ENCODE measurements around the gene ZFYVE1.
"Not testable (repeated sequence)": the region's sequence is repeated elsewhere in the genome, so short reads cannot be mapped to it uniquely, and the experiment has no call there.

The ZFYVE1 gene

GRCh38 chr14:73003681-73004080 lies 23.2 kb downstream of the ZFYVE1 start:
- DNase-seq: no peak

- no peak for DNase-seq
These were observed 26.8 kb downstream of the ZFYVE1 start for GRCh38 chr14:73000073-73000472.

DNA sequence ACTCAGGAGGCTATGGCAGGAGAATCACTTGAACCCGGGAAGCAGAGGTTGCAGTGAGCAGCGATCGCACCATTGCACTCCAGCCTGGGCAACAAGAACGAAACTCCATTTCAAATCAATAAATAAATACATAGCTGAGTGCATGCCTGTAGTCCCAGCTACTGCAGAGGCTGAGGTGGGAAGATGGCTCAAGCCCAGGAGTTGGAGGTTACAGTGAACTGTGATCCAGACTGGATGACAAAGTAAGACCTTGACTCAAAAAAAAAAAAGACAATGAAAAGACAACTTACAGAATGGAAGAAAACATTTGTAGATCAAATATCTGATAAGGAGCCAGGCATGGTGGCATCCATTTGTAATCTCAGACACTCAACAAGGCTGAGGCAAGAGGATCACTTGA lies 27.6 kb downstream of the ZFYVE1 start:
- DNase-seq: no peak

GRCh38 chr14:72998252-72998903 lies 28.5 kb downstream of the ZFYVE1 start:
- no peak for DNase-seq

GRCh38 chr14:72996916-72997315 lies 30.0 kb downstream of the ZFYVE1 start:
- DNase-seq: no peak

GRCh38 chr14:72990171-72990570 lies 36.7 kb downstream of the ZFYVE1 start:
- no peak for DNase-seq

- DNase-seq: no peak
These were observed 40.0 kb downstream of the ZFYVE1 start for GRCh38 chr14:72986857-72987256.

DNA sequence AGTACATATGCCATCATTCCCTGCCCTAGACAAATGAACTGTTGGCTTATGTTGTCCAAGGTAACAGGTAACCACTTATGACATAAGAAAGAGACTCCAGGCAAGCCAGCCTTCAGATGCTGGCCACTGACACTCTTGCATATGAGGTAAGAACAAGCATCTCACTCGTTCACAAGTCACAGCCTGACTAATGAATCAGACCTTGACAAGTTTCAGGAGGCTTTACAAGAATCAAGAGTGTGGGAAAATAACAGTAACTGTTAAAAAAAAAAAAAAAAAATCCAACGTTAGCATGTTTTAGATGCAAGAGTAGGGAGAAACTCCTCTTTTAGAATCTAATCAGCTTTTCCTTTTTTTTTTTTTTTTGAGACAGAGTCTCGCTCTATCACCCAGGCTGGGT lies 40.7 kb downstream of the ZFYVE1 start:
- no peak for DNase-seq

DNA sequence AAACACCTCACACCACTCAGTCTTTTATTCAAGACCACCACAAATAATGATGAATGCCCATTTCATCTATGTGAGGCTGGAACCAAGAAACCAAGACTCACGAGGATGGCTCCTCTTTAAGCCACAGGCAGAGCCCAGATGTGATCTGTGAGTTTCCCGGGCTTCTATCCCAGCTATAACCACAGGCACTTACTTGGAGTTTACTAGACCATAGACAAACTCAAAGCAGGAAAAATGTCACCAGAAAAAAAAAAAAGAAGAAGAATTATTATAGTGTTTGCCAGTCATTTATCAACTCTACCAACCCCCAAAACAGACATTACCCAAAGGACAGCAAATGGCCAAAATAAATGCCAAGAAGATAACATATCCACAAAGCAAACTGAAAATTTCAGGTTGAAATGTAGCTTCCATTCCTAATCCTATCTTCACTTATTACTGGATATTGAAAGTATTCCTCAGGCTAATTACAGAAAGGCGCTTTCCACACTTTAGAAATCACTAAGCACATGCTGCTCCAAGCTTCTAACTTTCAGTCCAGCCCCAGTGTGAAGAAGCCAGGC lies 44.7 kb downstream of the ZFYVE1 start:
- no peak for DNase-seq

GRCh38 chr14:72980863-72981262 lies 46.0 kb downstream of the ZFYVE1 start:
- no peak for DNase-seq

DNA sequence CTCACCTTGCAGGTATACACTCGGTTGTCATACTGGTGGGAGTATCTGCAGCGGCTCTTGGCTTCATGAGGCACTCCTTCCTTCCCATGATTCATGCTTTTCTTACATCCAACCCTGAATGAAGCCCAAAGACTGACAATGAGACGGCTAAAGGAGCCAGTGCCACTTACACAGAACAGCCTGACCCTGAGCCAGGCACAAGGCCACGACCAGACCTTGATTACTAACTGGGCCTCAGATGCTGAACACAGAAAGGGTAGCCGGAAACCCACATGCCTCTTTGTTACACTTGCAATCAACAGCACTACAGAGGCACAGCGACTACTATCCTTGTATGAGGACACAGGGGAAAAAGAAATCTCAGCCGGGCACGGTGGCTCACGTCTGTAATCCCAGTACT lies 48.0 kb downstream of the ZFYVE1 start:
- no peak for DNase-seq

DNA sequence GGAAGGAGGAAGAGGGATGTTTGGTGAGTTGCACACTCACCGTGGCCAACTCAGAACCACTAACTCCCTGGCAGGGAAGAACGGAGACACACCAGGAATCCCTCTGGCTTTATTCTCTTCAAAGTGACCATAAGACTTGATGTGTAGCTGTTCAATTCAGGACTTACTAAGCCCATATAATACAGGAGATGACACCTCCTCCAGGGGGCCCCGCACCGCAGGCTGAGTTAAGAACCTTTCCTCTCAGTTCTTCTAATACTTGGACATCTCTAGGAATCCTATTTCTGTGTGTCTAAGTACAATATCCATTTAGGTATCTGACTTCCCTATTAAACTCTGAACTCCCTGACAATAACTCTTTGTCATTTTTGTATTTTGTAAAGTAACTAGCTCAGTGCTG lies 51.1 kb downstream of the ZFYVE1 start:
- DNase-seq: no peak

DNA sequence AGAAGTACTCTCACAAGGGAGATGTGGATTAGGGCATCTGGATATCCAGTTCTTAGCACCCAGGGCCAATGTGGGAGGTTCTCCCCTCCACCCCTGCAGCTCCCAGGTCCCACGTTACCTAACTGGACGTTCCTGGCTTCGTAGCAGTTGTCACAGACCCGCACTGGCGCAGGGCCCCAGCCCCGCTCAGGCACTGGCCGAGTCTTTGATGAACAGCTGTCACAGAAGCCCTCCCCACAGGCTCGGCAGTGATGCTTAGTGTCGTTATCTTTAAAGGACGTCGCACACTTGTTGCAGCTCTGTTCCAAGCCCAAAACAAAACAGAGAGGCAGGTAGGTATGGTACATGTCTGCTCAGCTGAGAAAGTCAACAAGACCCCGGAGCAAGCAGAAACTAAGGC lies 52.2 kb downstream of the ZFYVE1 start:
- DNase-seq: no peak

DNA sequence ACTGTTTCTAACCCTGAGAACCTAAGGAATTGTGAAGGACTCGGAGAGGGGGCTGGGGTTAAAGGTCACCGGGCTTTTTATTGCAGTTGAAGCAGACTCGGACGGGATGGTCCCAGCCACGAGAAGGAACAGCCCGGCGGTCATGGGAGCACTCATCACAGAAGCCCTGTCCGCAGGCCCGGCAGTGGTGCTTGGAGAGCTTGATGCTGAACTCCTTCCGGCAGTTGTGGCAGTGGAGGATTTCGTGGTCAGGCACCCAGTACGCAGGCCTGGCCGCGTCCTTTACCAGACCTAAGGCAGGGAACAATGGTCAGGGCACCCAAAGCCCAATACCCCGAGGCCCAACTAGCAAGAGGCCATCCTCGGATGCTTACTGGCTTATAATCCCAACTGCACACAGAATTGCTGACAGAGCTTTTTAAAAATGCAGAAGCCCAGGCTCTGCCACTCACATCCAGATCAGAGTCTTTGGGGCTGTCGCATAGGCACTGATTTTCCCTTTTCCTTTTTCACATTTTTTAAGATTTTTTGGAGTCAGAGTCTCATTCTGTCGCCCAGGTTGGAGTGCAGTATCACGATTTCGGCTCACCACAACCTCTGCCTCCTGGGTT lies 56.0 kb downstream of the ZFYVE1 start:
- DNase-seq: no peak

DNA sequence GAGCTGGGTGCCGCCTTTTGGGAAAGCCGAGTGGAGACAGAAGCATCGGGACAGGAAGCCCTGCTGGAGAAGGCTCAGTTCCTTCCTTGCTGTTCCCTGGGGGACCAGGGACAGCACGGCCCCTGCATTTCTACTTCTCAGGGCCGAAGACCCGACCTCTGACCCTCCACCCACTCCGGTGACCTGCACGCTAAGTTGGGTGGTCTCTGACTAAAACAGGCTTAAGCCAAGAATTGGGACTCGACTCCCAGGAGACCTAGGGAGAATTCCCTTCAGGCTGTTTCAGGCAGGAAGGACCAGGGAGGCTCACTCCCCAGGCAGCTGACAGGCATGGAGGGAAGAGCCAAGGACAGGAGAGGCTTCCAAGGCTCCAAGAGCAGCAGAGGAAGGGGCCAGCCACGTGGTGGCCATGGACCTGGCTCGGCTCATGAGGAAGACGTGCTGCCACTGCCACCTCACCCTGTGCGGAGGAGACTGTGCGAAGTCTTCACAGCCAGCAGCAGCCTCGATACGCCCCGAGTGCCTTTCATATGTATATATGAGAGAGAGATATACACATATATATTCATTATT lies 56.8 kb downstream of the ZFYVE1 start:
- DNase-seq: no peak

DNA sequence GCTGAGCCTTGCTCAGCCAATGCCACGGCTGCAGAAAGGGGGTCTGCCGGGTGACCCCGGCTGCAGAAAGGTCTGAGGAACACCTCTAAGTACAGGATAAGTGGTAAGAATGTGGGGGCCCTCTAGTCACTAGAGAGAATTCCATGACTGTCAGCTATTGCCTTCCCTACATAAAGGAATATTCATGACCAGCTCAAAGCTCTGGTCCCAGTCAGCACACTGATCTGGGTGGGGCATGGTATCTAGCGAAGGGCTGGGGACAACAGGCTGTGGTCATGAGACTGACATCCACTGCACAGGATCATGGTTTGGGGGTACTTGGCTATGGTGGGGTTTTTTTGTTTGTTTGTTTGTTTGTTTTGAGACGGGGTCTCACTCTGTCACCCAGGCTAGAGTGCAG lies 58.6 kb downstream of the ZFYVE1 start:
- no peak for DNase-seq

DNA sequence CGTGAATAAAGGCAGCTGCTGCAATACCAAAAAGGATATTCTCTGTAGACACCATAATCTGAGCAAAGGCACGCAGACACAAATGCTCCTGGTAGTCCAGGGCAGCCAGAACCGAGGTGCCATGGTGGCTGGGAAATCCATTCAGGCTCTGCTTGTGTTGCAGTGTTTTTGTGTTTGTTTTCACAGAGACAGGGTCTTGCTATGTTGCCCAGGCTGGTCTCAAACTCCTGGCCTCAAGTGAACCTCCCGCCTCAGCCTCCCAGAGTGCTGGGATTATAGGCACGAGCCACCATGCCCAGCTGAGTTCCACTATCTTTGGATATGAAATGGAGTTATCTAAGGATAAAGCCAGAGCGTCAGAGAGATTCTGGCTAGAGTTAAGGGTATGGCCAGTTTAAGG lies 60.9 kb downstream of the ZFYVE1 start:
- no peak for DNase-seq

DNA sequence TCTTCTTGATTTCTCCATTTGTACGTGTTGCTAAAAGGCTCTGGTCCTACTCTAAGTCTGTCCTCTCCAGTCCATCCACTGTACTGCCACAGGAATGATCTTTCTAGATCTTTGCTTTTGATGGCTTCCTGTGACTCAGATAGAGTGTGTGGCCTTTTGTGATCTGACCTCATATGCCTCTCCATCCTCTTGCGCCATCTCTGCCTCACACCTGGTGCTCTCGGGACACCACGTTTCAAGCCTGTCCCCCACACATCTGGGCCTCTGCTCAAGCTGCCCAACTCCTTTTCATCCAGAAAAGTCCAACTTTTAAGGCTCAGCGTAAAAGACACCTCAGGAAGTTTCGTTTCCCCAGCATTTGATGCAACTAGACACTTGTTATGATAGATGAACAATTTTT lies 61.7 kb downstream of the ZFYVE1 start:
- no peak for DNase-seq

DNA sequence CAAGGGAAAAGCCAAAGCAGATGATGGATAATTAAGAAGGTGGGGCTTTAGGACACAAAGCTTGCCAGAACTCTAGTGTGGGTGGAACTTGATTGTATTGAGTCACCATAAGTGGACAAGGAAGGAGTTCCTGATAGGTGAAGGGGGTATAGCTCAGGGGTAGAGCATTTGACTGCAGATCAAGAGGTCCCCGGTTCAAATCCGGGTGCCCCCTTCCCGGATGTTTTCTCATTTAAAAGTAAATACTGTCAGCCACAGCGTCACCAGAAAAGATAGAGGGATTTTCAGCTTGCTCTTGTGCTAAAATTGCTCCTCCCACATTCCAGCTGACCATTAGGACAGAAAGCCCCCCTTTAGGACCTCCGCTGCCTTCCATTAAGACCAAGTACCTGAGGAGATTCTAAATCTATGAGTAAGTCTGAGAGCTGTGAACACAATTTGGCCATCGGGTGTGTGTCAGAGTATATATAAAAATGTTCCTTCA lies 64.0 kb downstream of the ZFYVE1 start:
- no peak for DNase-seq

DNA sequence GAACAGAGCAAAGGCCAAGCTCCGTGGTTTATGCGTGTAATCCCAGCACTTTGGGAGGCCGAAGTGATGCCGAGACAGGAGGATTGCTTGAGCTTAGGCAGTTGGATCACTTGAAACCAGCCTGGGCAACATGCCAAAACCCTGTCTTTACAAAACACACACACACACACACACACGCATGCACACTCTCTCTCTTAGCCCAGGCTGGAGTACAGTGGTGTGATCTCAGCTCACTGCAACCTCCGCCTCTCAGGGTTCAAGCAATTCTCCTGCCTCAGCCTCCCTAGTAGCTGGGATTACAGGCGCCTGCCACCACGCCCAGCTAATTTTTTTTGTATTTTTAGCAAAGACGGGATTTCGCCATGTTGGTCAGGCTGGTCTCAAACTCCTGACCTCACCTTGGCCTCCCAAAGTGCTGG lies 64.6 kb downstream of the ZFYVE1 start:
- not testable (repeated sequence) for DNase-seq

DNA sequence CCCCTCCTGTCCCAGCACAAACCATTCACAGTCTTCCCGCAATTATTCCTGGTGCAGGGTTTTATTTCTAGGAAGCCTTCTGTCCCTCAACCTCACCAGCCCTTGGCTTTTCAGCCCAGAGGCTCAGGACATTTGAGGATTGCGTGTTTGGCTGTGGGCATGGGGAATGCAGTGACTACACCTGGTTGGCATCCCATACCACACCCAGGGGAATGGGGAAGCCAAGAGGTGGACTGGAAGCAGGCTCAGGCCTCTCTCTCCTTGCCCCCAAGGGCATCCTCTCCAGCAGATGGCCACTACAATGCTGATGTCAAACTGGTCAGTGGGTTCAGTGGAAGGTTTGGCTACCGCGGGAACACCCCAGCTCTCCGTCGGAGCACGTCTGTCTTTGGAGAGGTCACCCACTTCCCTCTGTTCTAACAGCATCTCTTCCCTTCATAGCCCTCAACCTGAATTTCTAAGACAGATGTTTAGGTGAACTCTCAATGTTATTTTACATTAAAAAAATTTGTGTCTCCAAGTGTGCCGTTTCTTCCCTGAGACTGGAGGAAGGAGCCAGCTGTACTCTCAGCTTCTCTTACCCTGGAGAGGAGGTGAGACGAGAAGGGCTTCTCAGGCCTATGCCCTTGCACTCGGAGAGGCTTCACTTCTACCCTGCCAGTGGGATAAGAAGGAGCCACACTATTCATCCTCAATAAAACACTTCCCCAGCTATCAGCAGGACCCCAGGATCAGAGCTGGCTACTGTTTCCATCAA lies 65.1 kb downstream of the ZFYVE1 start:
- DNase-seq: no peak

GRCh38 chr14:72961016-72961415 lies 65.9 kb downstream of the ZFYVE1 start:
- DNase-seq: not testable (repeated sequence)

- DNase-seq: no peak
These were observed 68.4 kb downstream of the ZFYVE1 start for GRCh38 chr14:72958548-72958947.
